Mononuclear cell (primary cell): ENCODE data around the gene TMPRSS13. TPM values are rescaled to one million over a fixed set of nuclear protein-coding genes. Genes with fewer than 3 reads are reported as not detected.

Experiments
- H3K27me3 ChIP-seq: 2 replicates; pipeline ENCODE4 v1.6.0; 2011; ENCODE audit warnings: low read length, control low read depth; ENCODE audit not compliant: insufficient read depth
- H3K4me1 ChIP-seq: 2 replicates; pipeline ENCODE4 v1.5.1; 2011; ENCODE audit warnings: mild to moderate bottlenecking, low read length, control low read depth; ENCODE audit not compliant: insufficient read depth
- H3K4me3 ChIP-seq: 2 replicates; pipeline ENCODE4 v1.5.1; 2011; ENCODE audit warnings: mild to moderate bottlenecking, low read length, moderate library complexity
- H3K9me3 ChIP-seq: 2 replicates; pipeline ENCODE4 v1.5.1; 2011; ENCODE audit warnings: low read depth, mild to moderate bottlenecking, control low read depth, low read length
- total RNA-seq: library from RNA; depleted of rRNA; stranded (reverse); fragments of >200 nt; gene quantifications from one replicate; pipeline ENCODE4 v1.2.3, GENCODE V29; 2012

TMPRSS13 gene
- total RNA-seq, 1 donor, result 0.73 TPM

DNA sequence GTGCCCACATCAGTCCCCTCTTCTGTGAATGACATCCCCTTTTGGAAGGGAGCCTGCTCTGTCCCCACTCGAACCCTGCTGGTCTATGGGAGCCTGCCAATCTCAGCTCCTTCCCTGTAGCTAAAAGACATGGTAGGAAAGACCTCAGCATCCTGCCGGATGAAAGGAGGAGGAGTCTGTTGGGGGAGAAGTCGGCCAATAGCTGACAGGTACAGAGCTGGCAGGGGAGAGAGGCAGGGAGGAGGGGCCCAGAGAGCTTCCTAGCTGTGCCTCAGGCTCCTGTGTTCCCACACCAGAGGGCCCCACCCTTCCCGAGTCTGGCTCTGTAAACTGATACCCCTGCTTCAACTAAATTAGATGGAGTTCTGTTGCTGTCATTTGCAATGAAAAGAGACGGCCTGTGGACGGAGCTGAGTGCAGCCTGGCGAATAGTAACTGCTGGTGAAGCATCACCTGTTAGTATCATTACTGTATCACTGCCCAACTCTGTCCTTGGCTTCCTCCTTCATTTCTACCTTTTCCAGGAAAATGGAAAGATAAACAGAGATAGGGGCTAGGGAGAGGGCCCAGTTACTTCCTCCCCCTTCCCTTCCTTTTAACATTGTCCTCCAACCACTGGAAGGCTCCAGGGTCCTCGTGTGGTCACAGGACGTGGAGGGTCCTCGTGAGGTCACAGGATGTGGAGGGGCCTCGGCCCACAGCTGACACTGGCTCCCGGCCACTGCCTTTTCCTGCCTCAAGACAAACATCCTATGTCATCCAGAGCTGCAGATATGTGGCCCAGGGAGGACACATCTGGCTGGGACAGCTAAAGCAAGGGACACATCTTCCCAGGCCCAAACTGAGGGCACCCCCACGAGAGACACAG lies 67.8 kb downstream of the TMPRSS13 start:
- H3K27me3 ChIP-seq, result no peaks in the 10 kb centered on the region
- no peak overlapping the region for H3K4me3 ChIP-seq

DNA sequence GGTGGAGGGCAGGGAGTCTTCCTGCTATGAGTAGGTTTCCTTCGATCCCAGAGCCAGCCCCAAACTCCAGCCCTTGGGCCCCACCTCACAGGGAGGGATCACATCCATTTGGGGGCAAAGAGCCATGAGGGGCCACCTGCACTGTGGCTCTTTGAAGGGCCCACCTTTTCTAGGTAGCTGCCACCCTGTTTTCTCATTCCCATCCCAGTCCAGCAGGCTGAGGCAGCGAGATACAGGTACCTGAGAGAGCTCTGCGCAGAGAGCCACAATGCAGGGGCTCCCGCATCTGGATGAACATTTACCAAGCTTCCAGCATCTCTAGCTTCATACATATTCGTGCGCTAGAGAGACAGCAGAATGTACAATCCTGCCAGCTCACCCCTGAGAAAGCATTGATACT lies 69.1 kb downstream of the TMPRSS13 start:
- Histone ChIP-seq H3K27me3 (no peaks in the 10 kb centered on the region), H3K4me3 (no peak overlapping the region), H3K9me3 (no peaks in the 10 kb centered on the region), H3K4me1 (peaks cover 13% of the 10 kb centered on the region)

More for the DNA sequence above, 67.8 kb downstream of the TMPRSS13 start:
- H3K9me3 ChIP-seq, result no peaks in the 10 kb centered on the region
- peaks cover 13% of the 10 kb centered on the region for H3K4me1 ChIP-seq

- no peaks in the 10 kb centered on the region for H3K9me3 ChIP-seq
- peaks cover 13% of the 10 kb centered on the region for H3K4me1 ChIP-seq
- no peak overlapping the region for H3K4me3 ChIP-seq
- no peaks in the 10 kb centered on the region for H3K27me3 ChIP-seq
Observed at GRCh38 chr11:117859488-117860112, 69.6 kb downstream of the TMPRSS13 start.

DNA sequence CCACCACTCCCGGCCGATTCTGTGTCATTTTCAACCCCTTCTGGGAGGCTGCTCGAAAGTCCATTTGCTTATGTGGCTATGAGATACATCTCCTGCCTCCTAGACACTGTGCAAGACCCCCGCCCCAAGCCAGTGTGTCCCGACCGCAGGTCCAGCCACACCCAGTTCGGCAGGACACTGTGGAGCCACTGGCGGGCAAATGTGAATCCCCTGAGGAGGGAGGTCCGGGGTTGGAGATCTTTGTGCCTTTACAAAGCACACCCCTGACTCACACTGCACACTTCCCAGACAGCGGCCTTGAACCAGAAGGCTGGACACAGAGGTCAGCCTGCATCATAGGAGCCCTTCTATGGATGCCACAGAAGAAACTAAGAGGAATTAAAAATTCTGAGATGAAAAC lies 70.1 kb downstream of the TMPRSS13 start:
- Histone ChIP-seq H3K4me1 (peaks cover 13% of the 10 kb centered on the region), H3K4me3 (no peak overlapping the region), H3K27me3 (no peaks in the 10 kb centered on the region), H3K9me3 (no peaks in the 10 kb centered on the region)

- Histone ChIP-seq H3K4me3 (no peak overlapping the region), H3K4me1 (peaks cover 13% of the 10 kb centered on the region), H3K27me3 (peaks cover 3% of the 10 kb centered on the region), H3K9me3 (peaks cover 2% of the 10 kb centered on the region)
Observed at GRCh38 chr11:117857734-117858414, 71.3 kb downstream of the TMPRSS13 start.

GRCh38 chr11:117855912-117856651 lies 73.1 kb downstream of the TMPRSS13 start:
- H3K9me3 ChIP-seq, result peaks cover 8% of the 10 kb centered on the region

GRCh38 chr11:117855186-117855845 lies 73.9 kb downstream of the TMPRSS13 start:
- peaks cover 8% of the 10 kb centered on the region for H3K4me1 ChIP-seq

More at GRCh38 chr11:117855912-117856651, 73.1 kb downstream of the TMPRSS13 start:
- Histone ChIP-seq H3K4me3 (no peak overlapping the region), H3K4me1 (peaks cover 8% of the 10 kb centered on the region), H3K27me3 (peaks cover 4% of the 10 kb centered on the region)

GRCh38 chr11:117852309-117852708 lies 76.9 kb downstream of the TMPRSS13 start:
- Histone ChIP-seq H3K4me1 (peaks cover 4% of the 10 kb centered on the region), H3K27me3 (peaks cover 6% of the 10 kb centered on the region), H3K9me3 (peaks cover 8% of the 10 kb centered on the region), H3K4me3 (no peak overlapping the region)

More at GRCh38 chr11:117855186-117855845, 73.9 kb downstream of the TMPRSS13 start:
- peaks cover 6% of the 10 kb centered on the region for H3K27me3 ChIP-seq
- H3K4me3 ChIP-seq, result no peak overlapping the region
- peaks cover 8% of the 10 kb centered on the region for H3K9me3 ChIP-seq

DNA sequence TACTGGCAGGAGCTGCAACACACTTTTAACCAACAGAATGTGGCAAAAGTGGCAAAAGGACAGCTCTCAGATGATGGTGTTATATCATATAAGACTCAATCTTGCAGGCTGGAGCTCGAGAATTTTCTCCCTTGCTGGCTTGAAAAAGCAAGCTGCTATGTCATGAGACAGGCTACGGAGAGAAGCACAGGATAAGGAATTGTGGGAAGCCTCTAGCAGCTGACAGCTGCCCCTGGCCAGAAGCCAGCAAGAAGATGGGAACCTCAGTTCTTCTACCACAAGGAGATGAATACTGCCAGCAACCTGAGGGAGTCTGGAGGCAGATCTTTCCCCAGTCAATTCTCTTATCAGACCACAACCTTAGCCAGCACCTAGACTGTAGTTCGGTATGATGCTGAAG lies 77.3 kb downstream of the TMPRSS13 start:
- Histone ChIP-seq H3K27me3 (peaks cover 6% of the 10 kb centered on the region), H3K4me1 (no peaks in the 10 kb centered on the region), H3K9me3 (peaks cover 8% of the 10 kb centered on the region), H3K4me3 (no peak overlapping the region)

GRCh38 chr11:117851106-117851505 lies 78.1 kb downstream of the TMPRSS13 start:
- Histone ChIP-seq H3K4me3 (no peak overlapping the region), H3K4me1 (no peaks in the 10 kb centered on the region), H3K9me3 (peaks cover 8% of the 10 kb centered on the region), H3K27me3 (peaks cover 6% of the 10 kb centered on the region)

Other genes starting within 250 kb of the TMPRSS13 start
- gene DSCAML1, start 132.2 kb downstream of the TMPRSS13 start, total RNA-seq, result 0.84 TPM
- 5.7 TPM for gene FXYD2, start 104.7 kb downstream of the TMPRSS13 start, total RNA-seq
- 12.1 TPM for gene FXYD6, start 52.7 kb downstream of the TMPRSS13 start, total RNA-seq
- 314 TPM for gene IL10RA, start 57.0 kb upstream of the TMPRSS13 start, total RNA-seq
- gene TMPRSS4, start 147.7 kb upstream of the TMPRSS13 start, total RNA-seq, result not detected
- 0.21 TPM for gene SMIM35, start 157.6 kb upstream of the TMPRSS13 start, total RNA-seq
- 0.10 TPM for gene SCN4B, start 223.4 kb upstream of the TMPRSS13 start, total RNA-seq
- not detected for gene SCN2B, start 247.2 kb upstream of the TMPRSS13 start, total RNA-seq